Activated CD4-positive, alpha-beta T cell treated with anti-CD3 and anti-CD28 coated beads for 4 hours (primary cell): ENCODE measurements around the gene ITLN2.
"Not testable (repeated sequence)": the region's sequence is repeated elsewhere in the genome, so short reads cannot be mapped to it uniquely, and the experiment has no call there.

Experiments
- DNase-seq, 2 donors: peaks; one replicate each; pipeline ENCODE4 v3.0.0-alpha.2; 2020

Gene ITLN2

DNA sequence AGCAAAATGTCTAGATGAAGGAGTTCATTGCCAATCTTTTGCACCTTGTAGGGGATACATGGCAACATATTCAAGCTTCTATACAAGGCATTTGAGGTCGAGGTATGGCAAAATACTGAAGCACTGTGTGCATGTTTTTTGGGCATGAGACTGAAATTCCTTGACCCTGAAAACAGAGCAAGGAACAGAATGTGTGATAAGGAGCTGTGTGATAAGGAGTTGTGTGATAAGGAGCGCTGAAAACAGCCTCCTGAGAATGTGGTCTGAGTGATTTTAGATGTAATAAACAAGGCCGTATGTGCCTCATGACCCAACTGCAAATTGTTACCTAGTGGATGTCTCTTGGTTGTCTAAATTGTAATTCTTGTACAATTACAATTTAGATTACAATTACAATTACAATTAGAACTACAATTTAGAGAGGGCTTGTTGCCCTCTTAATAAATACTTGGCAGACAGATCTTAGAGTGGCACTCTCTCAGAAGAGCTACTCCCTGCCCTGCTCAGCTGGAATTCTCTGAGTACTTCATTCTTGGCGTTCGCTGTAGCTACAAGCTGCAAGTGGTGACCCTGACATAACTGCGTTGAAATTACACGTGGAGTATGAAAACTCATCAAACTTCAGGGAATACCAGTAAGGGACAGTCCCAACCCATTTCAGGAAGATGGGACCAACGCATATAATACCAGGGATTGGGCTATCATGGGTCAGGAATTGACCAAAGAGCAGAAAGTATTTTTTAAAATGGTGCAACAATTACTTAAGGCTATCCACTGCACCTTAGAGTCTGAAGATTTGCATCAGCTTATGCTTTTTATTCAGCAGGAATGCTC is 49.6 kb downstream of the ITLN2 start:
- no peak for DNase-seq

DNA sequence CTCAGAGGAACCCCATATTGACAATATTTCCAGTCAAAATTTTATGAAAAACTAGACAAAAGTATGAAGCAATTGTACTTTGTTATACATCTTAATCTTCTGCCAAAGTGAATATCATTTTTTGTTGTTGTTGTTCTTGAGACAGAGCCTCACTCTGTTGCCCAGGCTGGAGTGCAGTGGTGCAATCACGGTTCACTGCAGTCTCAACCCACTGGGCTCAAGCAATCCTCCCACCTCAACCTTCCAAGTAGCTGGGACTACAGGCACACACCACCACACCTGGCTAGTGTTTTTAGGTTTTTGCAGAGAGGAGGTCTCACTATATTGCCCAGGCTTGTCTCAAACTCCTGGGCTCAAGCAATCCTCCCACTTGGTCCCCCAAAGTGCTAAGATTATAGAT is 52.4 kb downstream of the ITLN2 start:
- DNase-seq: not testable (repeated sequence)

DNA sequence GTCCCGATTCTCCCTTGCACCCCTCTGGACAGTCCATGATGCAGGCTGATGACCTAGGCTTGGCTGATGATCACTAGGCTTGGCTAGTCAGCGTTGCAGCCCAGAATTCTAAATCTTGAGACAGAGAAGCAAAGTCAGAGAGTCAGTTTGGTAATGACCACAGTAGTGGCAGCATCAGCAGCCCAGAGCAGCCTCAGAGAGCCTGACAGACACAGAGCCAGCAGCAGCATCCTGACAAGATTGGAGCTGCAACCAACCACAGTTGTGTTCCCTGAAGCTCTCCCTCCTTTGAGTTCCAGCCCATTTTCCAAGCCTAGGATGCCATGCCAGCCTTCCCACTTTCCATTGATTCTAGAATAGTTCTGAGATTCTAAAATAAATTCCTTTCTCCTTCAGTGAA is 52.8 kb downstream of the ITLN2 start:
- DNase-seq: no peak

DNA sequence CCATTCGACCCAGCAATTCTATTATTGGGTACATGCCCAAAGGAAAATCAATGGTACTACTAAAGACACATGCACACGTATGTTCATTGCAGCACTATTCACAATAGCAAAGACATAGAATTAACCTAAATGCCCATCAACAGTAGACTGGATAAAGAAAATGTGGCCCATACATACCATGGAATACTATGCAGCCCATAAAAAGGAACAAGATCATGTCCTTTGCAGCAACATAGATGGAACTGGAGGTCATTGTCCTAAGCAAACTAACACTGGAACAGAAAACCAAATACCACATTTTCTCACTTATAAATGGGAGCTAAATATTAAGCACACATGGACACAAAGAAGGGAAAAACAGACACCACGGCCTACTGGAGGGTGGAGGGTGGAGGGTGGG is 53.9 kb downstream of the ITLN2 start:
- not testable (repeated sequence) for DNase-seq
